Endothelial cell of umbilical vein (primary cell): ENCODE data around the gene PDLIM5. TPM values are rescaled to one million over a fixed set of nuclear protein-coding genes. Genes with fewer than 3 reads are reported as not detected.

ENCODE experiments used
- BruUV-seq: library from RNA; stranded (reverse); fragments of 400-500 nt; replicated peaks from 2 replicates; lab custom pipeline; 2021; lab: Mats Ljungman, UMichigan
- CTCF ChIA-PET: fragments of 300-600, 350-600 bp; sonication (Branson Sonifier 250); formaldehyde crosslinking; loops from one replicate; lab custom pipeline; 2021; ENCODE audit warnings: antibody characterized with exemption, inconsistent platforms; lab: Charles Lee
- POLR2A ChIA-PET: fragments of 300-600, 350-600 bp; sonication (Branson Sonifier 250); formaldehyde crosslinking; loops from one replicate; lab custom pipeline; 2021; ENCODE audit warnings: antibody characterized with exemption, inconsistent platforms; lab: Charles Lee
- DNase-seq: peaks from one replicate; pipeline ENCODE4 v3.0.0-alpha.2; 2011; ENCODE audit warnings: low read depth, low spot score
- FAIRE-seq: peaks from 2 replicates; lab custom pipeline; 2011; peaks lifted over from hg19 to GRCh38; lab: Jason Lieb, UNC
- H2AFZ ChIP-seq: 2 replicates; pipeline ENCODE4 v1.6.0; 2012; ENCODE audit warnings: low read depth, low read length, control low read depth, inconsistent platforms
- H3K27ac ChIP-seq: 2 replicates; pipeline ENCODE4 v1.5.1; 2011; ENCODE audit warnings: low read depth, mild to moderate bottlenecking, control low read depth, low read length, moderate library complexity; ENCODE audit not compliant: insufficient read depth
- H3K27me3 ChIP-seq, 2 experiments: 2 replicates each; pipeline versions ENCODE4 v1.6.0 to v1.6.1; 2011; ENCODE audit warnings: low read length in 2 of 2, mixed read lengths in 1 of 2; ENCODE audit not compliant: control insufficient read depth in 2 of 2, insufficient read depth in 2 of 2
- H3K36me3 ChIP-seq, 2 experiments: 2 replicates in 1 of 2; 3 replicates in 1 of 2; pipeline ENCODE4 v1.5.1; 2011; ENCODE audit warnings: low read length in 2 of 2, mild to moderate bottlenecking in 1 of 2, moderate library complexity in 1 of 2; ENCODE audit not compliant: control insufficient read depth in 2 of 2, insufficient read depth in 2 of 2; ENCODE audit errors: extremely low read depth in 1 of 2
- H3K4me1 ChIP-seq: 3 replicates; pipeline ENCODE4 v1.5.1; 2011; ENCODE audit warnings: mild to moderate bottlenecking, low read length; ENCODE audit not compliant: control insufficient read depth, insufficient read depth; ENCODE audit errors: extremely low read depth
- H3K4me2 ChIP-seq: 2 replicates; pipeline ENCODE4 v1.6.1; 2011; ENCODE audit warnings: low read length, control low read depth, mixed read lengths; ENCODE audit not compliant: insufficient read depth
- H3K4me3 ChIP-seq, 3 experiments: fragments of 200-600 bp in 1 of 3; sonication (generic), shearing (Covaris generic) in 1 of 3; replicated peaks in 1 of 3; 2 replicates each; pipeline ENCODE4 v1.5.1; 2011 to 2016; ENCODE audit warnings: control low read depth in 3 of 3, low read length in 3 of 3, mild to moderate bottlenecking in 2 of 3, inconsistent platforms in 1 of 3, low read depth in 1 of 3, moderate library complexity in 1 of 3; ENCODE audit not compliant: insufficient read depth in 1 of 3
- H3K79me2 ChIP-seq: 2 replicates; pipeline ENCODE4 v1.6.0; 2012; ENCODE audit warnings: low read length, inconsistent platforms; ENCODE audit not compliant: control insufficient read depth, insufficient read depth
- H3K9ac ChIP-seq: replicated peaks from 2 replicates; pipeline ENCODE3; 2011; ENCODE audit warnings: low read length, control low read depth; ENCODE audit not compliant: insufficient read depth; ENCODE audit errors: extremely low read depth
- H3K9me1 ChIP-seq: replicated peaks from 3 replicates; pipeline ENCODE4 v1.6.0; 2011; ENCODE audit warnings: mild to moderate bottlenecking, low read length; ENCODE audit not compliant: control insufficient read depth, insufficient read depth; ENCODE audit errors: extremely low read depth
- H3K9me3 ChIP-seq: replicated peaks from 2 replicates; pipeline ENCODE4 v1.5.1; 2012; ENCODE audit warnings: low read length, inconsistent platforms; ENCODE audit not compliant: control insufficient read depth, insufficient read depth
- H4K20me1 ChIP-seq: replicated peaks from 2 replicates; pipeline ENCODE3; 2011; ENCODE audit warnings: mild to moderate bottlenecking, low read length; ENCODE audit not compliant: control insufficient read depth, insufficient read depth; ENCODE audit errors: extremely low read depth
- EZH2 ChIP-seq: IDR thresholded peaks from 2 replicates; pipeline ENCODE4 v1.6.1; 2012; ENCODE audit warnings: borderline replicate concordance, low read depth, mild to moderate bottlenecking, moderate library complexity, low read length, inconsistent platforms; ENCODE audit not compliant: severe bottlenecking
- FOS ChIP-seq: IDR thresholded peaks from 2 replicates; pipeline ENCODE4 v1.6.1; 2011; ENCODE audit warnings: mild to moderate bottlenecking, low read length, moderate library complexity, borderline replicate concordance; ENCODE audit not compliant: insufficient read depth
- GATA2 ChIP-seq: IDR thresholded peaks from 2 replicates; pipeline ENCODE4 v1.7.0; 2011; ENCODE audit warnings: low read depth, mild to moderate bottlenecking, moderate library complexity, mixed read lengths, low read length; ENCODE audit not compliant: insufficient read length, insufficient read depth
- JUN ChIP-seq: IDR thresholded peaks from 2 replicates; pipeline ENCODE4 v1.6.1; 2011; ENCODE audit warnings: borderline replicate concordance, low read depth; ENCODE audit not compliant: insufficient read length, insufficient read depth
- MAX ChIP-seq: IDR thresholded peaks from 2 replicates; pipeline ENCODE4 v1.6.1; 2011; ENCODE audit not compliant: insufficient read depth, insufficient read length
- MYC ChIP-seq: IDR thresholded peaks from one replicate; pipeline ENCODE4 v1.6.1; 2011; ENCODE audit warnings: mild to moderate bottlenecking, low read depth, low read length
- POLR2A ChIP-seq: IDR thresholded peaks from 2 replicates; pipeline ENCODE4 v1.6.1; 2012; ENCODE audit warnings: low read depth, mild to moderate bottlenecking, control low read depth, low read length
- POLR2AphosphoS5 ChIP-seq: IDR thresholded peaks from 2 replicates; pipeline ENCODE4 v1.6.1; 2012; ENCODE audit warnings: low read depth, mild to moderate bottlenecking, control low read depth, low read length, moderate library complexity; ENCODE audit not compliant: insufficient read depth
- dilution Hi-C: fragments of 300-500 bp; cut with MboI; formaldehyde crosslinking; loops from one replicate; pipeline ENCODE4 v1.15.0; 2019; ENCODE audit warnings: low sequenced_read_pairs; ENCODE audit not compliant: extremely low pct_ligation_motif_present
- intact Hi-C: fragments of 100-400 bp; cut with micrococcal nuclease; formaldehyde crosslinking; loops from one replicate; pipeline ENCODE4 v1.10.0; 2022
- polyA plus RNA-seq, 4 experiments: library from polyadenylated mRNA; depleted of rRNA in 3 of 4; stranded (reverse) in 3 of 4; unstranded in 1 of 4; fragments of >200 nt; gene quantifications; 2 replicates each; pipeline versions ENCODE4 v1.2.1 to v1.2.3, GENCODE V29; 2011 to 2012; ENCODE audit warnings: missing spikeins in 1 of 4
- total RNA-seq: library from RNA; stranded (reverse); gene quantifications from 2 replicates; pipeline ENCODE4 v1.2.3, GENCODE V29; 2021
- TF ChIP-seq, protein P1 (sequence below), 2 donors: IDR thresholded peaks; 1 replicate in 1 of 2; 2 replicates in 1 of 2; pipeline ENCODE4 v1.5.1; 2011; ENCODE audit warnings: low read length in 2 of 2, mild to moderate bottlenecking in 2 of 2, moderate library complexity in 2 of 2, control low read depth in 1 of 2, inconsistent platforms in 1 of 2, low read depth in 1 of 2; ENCODE audit not compliant: insufficient read depth in 1 of 2; ENCODE audit errors: extremely low read depth in 1 of 2

The PDLIM5 gene
- total and polyA plus RNA-seq, 2 donors (not counting 3 experiments of a cell fraction or from before 2014, with no cell fraction given): 243 to 310 TPM

DNA sequence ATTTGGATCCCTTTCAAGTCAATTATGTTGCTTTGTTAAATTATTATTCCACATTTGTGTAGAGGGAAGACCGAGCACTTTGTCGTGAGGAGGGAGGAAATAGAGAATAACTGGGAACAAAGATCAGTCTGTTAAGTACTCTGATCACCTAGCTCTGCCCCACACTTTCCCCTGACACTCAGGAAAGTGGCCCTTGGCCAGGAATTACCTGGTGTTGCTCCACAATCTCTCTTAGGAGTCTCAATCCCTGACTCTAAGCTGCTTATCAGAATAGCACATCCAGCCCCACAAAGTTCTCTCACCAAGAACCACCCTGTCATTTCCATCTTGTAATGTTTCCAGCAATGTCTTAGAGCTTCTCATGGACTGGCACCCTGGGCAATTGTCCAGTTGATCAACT is 222.2 kb downstream of the PDLIM5 start:
- ChIA-PET CTCF (interaction anchor here (1.4 kb wide), 1 partner anchor 58 kb away, joined by 3 read pairs; no protein-coding TSS in a partner anchor), POLR2A (no interaction called here)
- Histone ChIP-seq H3K79me2 (no peaks in the 10 kb centered on the region), H3K4me3 (no peak overlapping the region), H3K27ac (no peak overlapping the region), H3K27me3 (no peaks in the 10 kb centered on the region), H4K20me1 (no peaks in the 10 kb centered on the region), H3K9me1 (no peaks in the 10 kb centered on the region), H3K9ac (no peak overlapping the region), H3K4me2 (no peak overlapping the region), H2AFZ (no peak overlapping the region), H3K36me3 (peaks cover 0 to 4% of the 10 kb centered on the region in 2 experiments), H3K4me1 (peaks cover 11% of the 10 kb centered on the region), H3K9me3 (no peaks in the 10 kb centered on the region)
- no peak for FAIRE-seq
- DNase-seq: no peak
- dilution Hi-C loops (no loop called here), intact Hi-C loops (no loop called here)
- BruUV-seq: no TSS peak
- TF ChIP-seq MAX: no peak
- no peak for TF ChIP-seq JUN
- TF ChIP-seq POLR2AphosphoS5: no peak
- TF ChIP-seq GATA2: no peak
- no peak for TF ChIP-seq EZH2
- no peak for TF ChIP-seq FOS
- no peak for TF ChIP-seq POLR2A
- no peak for TF ChIP-seq MYC
- TF ChIP-seq, protein P1, sequence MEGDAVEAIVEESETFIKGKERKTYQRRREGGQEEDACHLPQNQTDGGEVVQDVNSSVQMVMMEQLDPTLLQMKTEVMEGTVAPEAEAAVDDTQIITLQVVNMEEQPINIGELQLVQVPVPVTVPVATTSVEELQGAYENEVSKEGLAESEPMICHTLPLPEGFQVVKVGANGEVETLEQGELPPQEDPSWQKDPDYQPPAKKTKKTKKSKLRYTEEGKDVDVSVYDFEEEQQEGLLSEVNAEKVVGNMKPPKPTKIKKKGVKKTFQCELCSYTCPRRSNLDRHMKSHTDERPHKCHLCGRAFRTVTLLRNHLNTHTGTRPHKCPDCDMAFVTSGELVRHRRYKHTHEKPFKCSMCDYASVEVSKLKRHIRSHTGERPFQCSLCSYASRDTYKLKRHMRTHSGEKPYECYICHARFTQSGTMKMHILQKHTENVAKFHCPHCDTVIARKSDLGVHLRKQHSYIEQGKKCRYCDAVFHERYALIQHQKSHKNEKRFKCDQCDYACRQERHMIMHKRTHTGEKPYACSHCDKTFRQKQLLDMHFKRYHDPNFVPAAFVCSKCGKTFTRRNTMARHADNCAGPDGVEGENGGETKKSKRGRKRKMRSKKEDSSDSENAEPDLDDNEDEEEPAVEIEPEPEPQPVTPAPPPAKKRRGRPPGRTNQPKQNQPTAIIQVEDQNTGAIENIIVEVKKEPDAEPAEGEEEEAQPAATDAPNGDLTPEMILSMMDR (IDR thresholded peaks at IDR 0.05; ENCODE audit: extremely low read depth in 1 of 2, insufficient read depth in 1 of 2, low read depth in 1 of 2, low read length in 2 of 2): no peak
